Epithelial cell of esophagus (primary cell): ENCODE data around the gene PDZK1IP1.

ENCODE experiments used
- DNase-seq: peaks from one replicate; pipeline ENCODE4 v3.0.0; 2010; ENCODE audit warnings: low read depth
- H3K4me3 ChIP-seq: 2 replicates; pipeline ENCODE4 v1.5.1; 2011; ENCODE audit warnings: mild to moderate bottlenecking, low read length, control low read depth
- CTCF ChIP-seq: IDR thresholded peaks from 2 replicates; pipeline ENCODE4 v1.5.1; 2011; ENCODE audit warnings: low read depth, mild to moderate bottlenecking, low read length, control low read depth, inconsistent platforms; ENCODE audit not compliant: insufficient read depth; ENCODE audit errors: missing control alignments

The PDZK1IP1 gene

GRCh38 chr1:47227341-47228232, 37.8 kb upstream of the PDZK1IP1 start:
- TF ChIP-seq CTCF = no peak
- DNase-seq = no peak
- H3K4me3 ChIP-seq = no peak overlapping the region

DNA sequence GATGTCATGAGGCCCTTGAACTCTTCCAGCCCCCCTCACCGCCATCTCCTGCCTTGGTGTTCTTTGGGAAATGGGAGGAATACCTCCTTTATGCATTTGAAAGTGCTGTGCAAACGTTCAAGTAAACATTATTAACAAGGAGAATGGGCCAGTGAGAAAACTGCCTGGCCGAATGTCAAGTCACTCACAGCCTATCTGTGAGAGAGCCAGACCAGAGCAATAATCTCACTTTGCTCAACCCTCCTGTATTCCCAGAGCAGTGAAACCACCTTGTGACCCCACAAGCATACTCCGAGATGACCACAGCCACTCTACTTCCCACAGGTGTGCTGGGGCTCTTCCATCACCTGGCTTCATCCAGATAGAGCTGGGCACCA, 37.0 kb upstream of the PDZK1IP1 start:
- no peak overlapping the region for H3K4me3 ChIP-seq
- no peak for TF ChIP-seq CTCF
- no peak for DNase-seq

DNA sequence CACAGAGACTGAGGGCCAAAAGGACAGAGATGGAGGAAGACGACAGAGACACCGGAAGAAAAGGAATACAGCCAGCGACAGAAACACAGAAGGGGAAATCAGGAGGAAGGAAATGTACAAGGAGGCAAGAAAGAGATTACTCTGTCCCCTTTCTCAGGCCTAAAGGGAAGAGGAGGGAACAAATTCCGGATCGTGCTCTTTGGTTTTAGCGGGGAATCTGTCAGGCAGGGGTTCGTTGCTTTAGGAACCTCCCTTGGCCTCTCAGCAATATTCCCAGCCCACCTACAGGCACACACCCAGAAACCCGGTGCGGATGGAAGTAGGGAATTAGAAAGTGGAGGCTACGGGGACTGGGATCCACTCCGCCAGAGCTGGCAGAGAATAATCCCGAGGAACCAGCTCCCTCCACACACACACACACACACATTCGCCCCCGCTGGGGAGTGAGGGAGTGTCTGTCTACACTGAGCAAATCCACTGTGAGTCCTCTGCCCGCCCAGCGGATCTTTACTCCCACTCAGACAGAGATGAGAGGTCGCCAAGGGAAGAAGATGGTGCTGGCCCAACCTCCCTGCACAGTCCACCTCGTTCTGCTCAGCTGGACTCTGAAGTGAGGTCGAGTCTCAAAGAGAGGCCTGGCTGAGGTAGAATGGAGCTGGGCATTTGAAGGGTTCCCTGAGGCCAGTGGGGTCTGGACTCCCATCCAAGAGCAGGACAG, 36.4 kb upstream of the PDZK1IP1 start:
- DNase-seq = no peak
- H3K4me3 ChIP-seq = no peak overlapping the region
- TF ChIP-seq CTCF = no peak

DNA sequence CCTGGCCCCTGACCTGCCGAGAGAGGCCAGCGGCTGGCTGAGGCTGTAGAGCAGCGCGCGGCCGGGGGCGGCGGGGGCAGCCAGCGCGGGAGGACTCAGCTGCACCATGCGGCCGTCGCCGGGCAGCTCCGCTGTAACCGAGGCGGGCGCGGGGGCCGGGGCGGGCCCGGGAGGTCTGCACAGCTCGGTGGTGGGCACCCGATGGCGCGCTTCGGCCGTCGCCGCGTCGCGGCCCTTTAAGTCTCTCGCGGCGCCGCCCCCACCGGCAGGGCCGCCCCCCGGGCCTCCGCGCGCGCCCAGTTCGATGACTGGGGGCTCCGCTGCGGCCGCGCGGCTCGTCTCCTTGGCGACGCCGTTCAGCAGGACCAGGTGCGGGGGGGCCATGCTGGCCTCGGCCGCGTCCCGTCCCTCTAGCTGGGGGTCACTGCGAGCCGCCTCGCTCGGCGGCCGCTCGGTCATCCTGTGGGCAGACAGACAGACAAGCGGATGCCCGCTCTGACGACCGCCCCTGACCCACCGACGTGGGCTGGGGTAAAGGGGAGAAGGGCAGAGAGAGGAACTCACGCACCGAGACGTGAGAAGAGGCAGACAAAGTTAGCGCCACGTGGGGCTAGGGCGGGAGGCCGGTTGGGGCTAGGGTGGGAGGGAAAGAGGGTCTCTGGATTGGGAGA, 35.7 kb upstream of the PDZK1IP1 start:
- no peak for DNase-seq
- H3K4me3 ChIP-seq = no peak overlapping the region
- no peak for TF ChIP-seq CTCF

DNA sequence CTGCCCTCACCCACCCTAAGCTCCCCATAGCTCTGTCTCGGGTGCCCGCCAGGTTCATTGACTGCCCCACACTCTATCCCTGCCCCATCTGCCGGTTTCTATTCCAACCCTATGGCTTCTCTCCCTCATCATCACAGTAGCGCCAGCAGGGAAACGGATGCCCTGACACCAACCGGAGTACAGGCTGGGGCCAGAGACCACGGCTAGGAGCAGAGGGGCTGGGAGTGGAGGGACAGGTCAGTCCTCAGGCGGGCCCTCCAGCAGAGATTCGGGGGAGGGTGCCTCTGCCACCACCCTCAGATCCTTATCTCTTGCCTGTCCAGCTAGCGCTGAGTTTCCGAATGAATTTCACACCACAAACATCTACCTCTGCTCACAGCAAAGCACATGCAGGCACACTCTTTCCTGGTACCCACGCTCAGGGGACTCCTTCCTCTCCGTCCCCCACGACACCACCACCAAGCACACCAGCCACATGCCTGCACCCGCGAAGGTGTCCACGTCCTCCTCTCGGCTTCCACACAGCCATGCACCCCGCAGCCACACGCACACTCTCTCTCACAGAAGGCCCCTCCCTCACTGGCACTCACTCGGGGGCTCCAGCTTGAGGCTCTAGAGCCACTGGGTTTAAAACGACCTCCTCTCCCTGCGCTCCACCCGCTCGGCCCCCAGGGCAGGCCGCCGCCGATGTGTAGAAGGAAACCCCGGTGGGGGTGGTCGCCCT, 35.0 kb upstream of the PDZK1IP1 start:
- H3K4me3 ChIP-seq = no peak overlapping the region
- no peak for TF ChIP-seq CTCF
- no peak for DNase-seq

DNA sequence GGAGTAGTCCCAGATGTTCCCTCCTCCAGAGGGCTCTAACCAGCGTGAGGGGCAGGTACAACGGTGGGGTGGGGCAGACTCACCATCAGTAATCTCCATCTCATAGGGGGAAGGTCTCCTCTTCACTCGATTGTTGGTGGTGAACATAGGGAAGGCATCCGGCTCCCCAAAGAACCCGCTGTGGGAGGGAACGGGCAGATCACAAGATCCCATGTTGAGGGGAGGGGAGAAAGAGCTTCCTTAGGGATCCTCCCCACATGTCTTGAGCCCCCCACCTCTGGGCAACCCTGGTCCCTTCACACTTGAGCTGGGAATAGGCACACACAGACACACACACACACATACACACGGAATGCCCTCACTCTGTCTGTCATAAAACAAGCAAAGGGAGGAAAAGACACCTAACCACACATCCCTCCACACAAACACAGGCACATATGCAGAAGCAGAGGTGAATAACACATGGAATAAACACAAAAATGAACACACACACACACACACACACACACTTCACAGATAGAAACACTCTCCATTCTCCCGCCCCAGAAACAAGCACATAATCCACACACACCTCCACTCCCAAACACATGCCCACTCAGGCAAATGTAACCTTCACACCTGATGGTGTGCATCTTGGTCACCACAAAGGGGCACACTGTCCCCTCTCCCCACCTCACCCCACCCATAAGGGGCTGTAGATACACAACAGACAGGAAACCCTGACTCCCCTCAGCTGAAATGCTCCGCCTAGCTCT, 34.3 kb upstream of the PDZK1IP1 start:
- no peak overlapping the region for H3K4me3 ChIP-seq
- no peak for TF ChIP-seq CTCF
- DNase-seq = no peak
